Osteocyte (in vitro differentiated cells): ENCODE data around the gene SND1. TPM values are rescaled to one million over a fixed set of nuclear protein-coding genes. Genes with fewer than 3 reads are reported as not detected.

ENCODE experiments used
- DNase-seq: peaks from one replicate; pipeline ENCODE4 v3.0.0; 2021; ENCODE audit warnings: mixed read lengths; ENCODE audit not compliant: unreplicated experiment; ENCODE audit errors: extremely low spot score
- H3K27ac Mint-ChIP-seq: one replicate; pipeline ENCODE4 v1.8.0; 2021; ENCODE audit warnings: mild to moderate bottlenecking, mixed read lengths; ENCODE audit not compliant: unreplicated experiment
- H3K27me3 Mint-ChIP-seq: one replicate; pipeline ENCODE4 v1.8.0; 2021; ENCODE audit warnings: mixed read lengths; ENCODE audit not compliant: unreplicated experiment
- H3K36me3 Mint-ChIP-seq: one replicate; pipeline ENCODE4 v1.8.0; 2021; ENCODE audit warnings: mixed read lengths; ENCODE audit not compliant: unreplicated experiment
- H3K4me1 Mint-ChIP-seq: one replicate; pipeline ENCODE4 v1.8.0; 2021; ENCODE audit warnings: mixed read lengths; ENCODE audit not compliant: unreplicated experiment
- H3K4me3 Mint-ChIP-seq: one replicate; pipeline ENCODE4 v1.8.0; 2021; ENCODE audit warnings: mild to moderate bottlenecking, moderate library complexity, mixed read lengths; ENCODE audit not compliant: unreplicated experiment
- H3K9me3 Mint-ChIP-seq: one replicate; pipeline ENCODE4 v1.8.0; 2021; ENCODE audit warnings: mixed read lengths; ENCODE audit not compliant: unreplicated experiment
- total RNA-seq: library from RNA; stranded (reverse); gene quantifications from 2 replicates; pipeline ENCODE4 v1.2.1, GENCODE V29; 2021
- TF ChIP-seq, protein P1 (sequence below): fragments of 200-600 bp; sonication (generic); IDR thresholded peaks from 2 replicates; pipeline ENCODE4 v1.5.0; 2021; ENCODE audit warnings: antibody characterized with exemption, mild to moderate bottlenecking, moderate library complexity

The SND1 gene
- total RNA-seq, 1 donor from 2014 or later: 229 TPM

DNA sequence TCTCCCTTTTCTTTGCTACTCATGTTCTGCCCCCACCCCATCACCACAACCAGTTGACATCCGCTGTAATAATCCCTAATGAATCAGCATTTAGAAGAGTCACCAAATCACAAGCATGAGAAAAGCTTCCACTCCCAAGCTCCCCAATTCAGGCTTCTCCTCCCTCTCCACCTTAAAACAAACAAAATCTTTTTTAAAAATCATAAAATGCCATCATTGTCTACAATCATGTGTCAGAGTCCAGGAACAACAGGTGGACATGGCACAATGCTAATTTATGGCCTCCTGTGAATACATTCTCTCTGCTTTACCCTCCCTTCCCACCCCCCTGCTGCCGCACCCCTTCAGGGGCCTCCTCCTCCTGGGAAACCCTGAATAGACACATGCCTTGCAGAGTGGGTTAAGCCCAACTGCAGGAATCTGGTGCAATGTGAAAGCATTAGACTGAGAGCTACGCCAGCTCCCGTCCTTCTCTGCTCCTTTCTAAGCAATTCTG is 375.5 kb downstream of the SND1 start:
- no peak overlapping the region for H3K4me3 Mint-ChIP-seq
- peaks cover 17% of the 10 kb centered on the region for H3K4me1 Mint-ChIP-seq
- H3K9me3 Mint-ChIP-seq: no peaks in the 10 kb centered on the region
- no peaks in the 10 kb centered on the region for H3K27me3 Mint-ChIP-seq
- no peak for DNase-seq
- H3K27ac Mint-ChIP-seq: no peak overlapping the region
- H3K36me3 Mint-ChIP-seq: peaks cover 9% of the 10 kb centered on the region
- TF ChIP-seq, protein P1, sequence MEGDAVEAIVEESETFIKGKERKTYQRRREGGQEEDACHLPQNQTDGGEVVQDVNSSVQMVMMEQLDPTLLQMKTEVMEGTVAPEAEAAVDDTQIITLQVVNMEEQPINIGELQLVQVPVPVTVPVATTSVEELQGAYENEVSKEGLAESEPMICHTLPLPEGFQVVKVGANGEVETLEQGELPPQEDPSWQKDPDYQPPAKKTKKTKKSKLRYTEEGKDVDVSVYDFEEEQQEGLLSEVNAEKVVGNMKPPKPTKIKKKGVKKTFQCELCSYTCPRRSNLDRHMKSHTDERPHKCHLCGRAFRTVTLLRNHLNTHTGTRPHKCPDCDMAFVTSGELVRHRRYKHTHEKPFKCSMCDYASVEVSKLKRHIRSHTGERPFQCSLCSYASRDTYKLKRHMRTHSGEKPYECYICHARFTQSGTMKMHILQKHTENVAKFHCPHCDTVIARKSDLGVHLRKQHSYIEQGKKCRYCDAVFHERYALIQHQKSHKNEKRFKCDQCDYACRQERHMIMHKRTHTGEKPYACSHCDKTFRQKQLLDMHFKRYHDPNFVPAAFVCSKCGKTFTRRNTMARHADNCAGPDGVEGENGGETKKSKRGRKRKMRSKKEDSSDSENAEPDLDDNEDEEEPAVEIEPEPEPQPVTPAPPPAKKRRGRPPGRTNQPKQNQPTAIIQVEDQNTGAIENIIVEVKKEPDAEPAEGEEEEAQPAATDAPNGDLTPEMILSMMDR: no peak

DNA sequence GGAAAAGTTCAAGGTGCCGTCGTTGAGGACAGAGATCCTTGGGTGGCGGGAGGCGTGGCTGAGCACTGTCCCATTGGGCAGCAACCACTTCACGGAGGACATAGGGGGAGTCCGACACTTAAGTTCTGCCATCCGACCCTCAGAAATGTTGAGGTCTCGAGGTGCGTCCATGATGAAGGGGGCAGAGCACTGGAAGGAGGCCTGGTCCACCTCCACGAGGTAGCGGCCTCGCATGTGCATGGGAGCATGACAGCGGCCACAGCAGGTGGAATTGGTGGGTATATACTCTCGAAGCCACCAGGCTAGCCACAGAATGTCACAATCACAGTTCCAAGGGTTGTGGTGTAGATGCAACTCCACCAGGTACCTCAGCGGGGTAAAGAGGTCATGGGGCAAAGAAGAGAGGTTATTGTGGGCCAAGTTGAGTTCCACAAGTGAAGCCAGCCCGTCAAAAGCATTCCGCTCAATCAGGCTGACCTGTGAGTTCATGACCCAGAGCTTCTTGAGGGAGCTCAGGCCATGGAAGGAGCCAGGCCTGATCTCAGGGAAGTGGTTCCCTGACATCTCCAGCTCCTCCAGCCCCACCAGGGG is 377.5 kb downstream of the SND1 start:
- Mint-ChIP-seq H3K4me3 (peak overlapping the region; percentile 27), H3K36me3 (peaks cover 9% of the 10 kb centered on the region), H3K9me3 (no peaks in the 10 kb centered on the region), H3K27ac (peak overlapping the region; percentile 19), H3K4me1 (peaks cover 11% of the 10 kb centered on the region), H3K27me3 (no peaks in the 10 kb centered on the region)
- no peak for DNase-seq
- TF ChIP-seq, protein P1: no peak

DNA sequence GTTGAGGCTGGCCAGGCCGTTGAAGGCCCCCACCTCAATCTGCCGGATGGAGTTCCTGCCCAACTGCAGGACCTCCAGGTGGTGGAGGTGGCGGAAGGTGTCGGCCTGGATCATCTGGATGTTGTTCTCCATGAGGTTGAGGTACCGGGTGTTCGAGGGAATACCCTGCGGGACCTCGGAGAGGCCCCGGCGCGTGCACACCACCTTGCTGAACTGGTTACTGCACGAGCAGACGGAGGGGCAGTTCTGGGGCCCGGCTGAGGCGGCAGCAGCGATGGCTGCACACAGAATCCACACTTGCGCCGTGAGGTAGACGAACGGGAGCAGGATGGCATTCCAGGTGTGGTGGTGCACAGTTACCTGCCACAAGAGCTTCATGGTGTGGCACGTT is 378.3 kb downstream of the SND1 start:
- Mint-ChIP-seq H3K9me3 (no peaks in the 10 kb centered on the region), H3K36me3 (peaks cover 9% of the 10 kb centered on the region), H3K27ac (no peak overlapping the region), H3K4me1 (peaks cover 11% of the 10 kb centered on the region), H3K4me3 (peak overlapping the region; percentile 47), H3K27me3 (no peaks in the 10 kb centered on the region)
- no peak for DNase-seq
- TF ChIP-seq, protein P1: no peak

DNA sequence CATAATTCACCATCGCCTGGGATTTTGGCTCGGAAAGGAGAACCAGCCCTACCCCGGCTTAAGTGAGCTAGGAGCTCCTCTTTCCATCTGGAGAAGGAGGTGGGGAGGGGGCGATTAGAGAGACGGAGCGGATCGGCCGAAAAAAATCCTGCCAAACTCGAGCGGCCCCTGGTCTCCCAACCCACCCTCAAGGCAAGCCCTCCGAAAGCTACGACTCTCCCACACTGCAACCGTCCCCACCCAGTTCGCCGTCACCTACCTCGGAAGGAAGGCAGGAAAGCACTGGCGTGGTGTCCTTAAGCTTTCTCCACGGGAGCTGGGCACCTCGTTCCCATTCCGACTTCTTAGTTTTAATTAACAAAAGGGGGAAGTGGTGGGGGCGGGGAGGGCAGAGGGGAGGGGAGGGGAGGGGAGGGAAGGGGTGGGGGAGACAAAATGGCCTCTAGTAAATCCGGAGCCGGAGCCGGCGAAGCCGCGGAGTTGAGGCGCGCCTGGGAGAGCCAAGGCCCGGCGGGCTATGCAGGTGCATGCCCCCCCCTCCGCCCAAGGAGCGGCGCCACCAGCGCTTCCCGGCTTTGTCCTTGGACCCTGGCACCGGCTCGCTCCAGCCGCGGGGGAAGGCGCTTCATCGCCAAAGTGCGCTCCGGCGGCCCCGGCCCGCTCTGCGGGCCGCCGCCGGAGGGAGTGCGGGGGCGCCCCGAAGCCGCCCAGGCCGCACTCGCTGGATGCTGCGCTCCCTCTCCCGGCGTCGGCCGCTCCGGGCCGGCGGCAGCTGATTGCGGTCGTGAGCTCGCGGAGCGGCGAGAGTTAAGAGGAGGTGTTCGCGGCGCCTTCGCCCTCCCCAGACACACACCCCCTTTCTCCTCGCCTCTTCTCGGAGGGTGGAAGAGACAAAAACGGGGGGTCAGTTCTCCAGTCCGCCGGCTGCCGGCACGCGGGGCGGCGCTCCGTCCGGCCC is 378.9 kb downstream of the SND1 start, which contains the start of gene LRRC4:
LRRC4 (minus strand) TSS at position 784 of the 958 bp plus-strand sequence. CDS start 797 bp downstream, outside the sequence.
- TF ChIP-seq, protein P1: peak; percentile 28
- Mint-ChIP-seq H3K27ac (no peak within 1 kb of the TSS), H3K9me3 (no peaks in the 10 kb centered on the region), H3K36me3 (peaks cover 9% of the 10 kb centered on the region), H3K4me1 (peaks cover 11% of the 10 kb centered on the region), H3K4me3 (peak within 1 kb of the TSS; percentile 77), H3K27me3 (no peaks in the 10 kb centered on the region)
- DNase-seq: no peak
